Ovary (tissue), 3 donors: ENCODE data around the gene VIPR2.

Source experiments
- POLR2A ChIP-seq: fragments of 450-650 bp; IDR thresholded peaks from one replicate; pipeline ENCODE4 v1.6.1; 2017; ENCODE audit warnings: antibody characterized with exemption, mild to moderate bottlenecking, moderate library complexity
- TF ChIP-seq, protein P1 (sequence below), 3 donors: fragments of 450-650 bp in 2 of 3; fragments of 200-600 bp in 1 of 3; IDR thresholded peaks; one replicate each; pipeline versions ENCODE4 v1.5.1 to v1.8.0; 2016 to 2022; ENCODE audit warnings: antibody characterized with exemption in 3 of 3, mild to moderate bottlenecking in 1 of 3
- donor health status: DM: no; HTN: no; CAD: no.

DNA sequence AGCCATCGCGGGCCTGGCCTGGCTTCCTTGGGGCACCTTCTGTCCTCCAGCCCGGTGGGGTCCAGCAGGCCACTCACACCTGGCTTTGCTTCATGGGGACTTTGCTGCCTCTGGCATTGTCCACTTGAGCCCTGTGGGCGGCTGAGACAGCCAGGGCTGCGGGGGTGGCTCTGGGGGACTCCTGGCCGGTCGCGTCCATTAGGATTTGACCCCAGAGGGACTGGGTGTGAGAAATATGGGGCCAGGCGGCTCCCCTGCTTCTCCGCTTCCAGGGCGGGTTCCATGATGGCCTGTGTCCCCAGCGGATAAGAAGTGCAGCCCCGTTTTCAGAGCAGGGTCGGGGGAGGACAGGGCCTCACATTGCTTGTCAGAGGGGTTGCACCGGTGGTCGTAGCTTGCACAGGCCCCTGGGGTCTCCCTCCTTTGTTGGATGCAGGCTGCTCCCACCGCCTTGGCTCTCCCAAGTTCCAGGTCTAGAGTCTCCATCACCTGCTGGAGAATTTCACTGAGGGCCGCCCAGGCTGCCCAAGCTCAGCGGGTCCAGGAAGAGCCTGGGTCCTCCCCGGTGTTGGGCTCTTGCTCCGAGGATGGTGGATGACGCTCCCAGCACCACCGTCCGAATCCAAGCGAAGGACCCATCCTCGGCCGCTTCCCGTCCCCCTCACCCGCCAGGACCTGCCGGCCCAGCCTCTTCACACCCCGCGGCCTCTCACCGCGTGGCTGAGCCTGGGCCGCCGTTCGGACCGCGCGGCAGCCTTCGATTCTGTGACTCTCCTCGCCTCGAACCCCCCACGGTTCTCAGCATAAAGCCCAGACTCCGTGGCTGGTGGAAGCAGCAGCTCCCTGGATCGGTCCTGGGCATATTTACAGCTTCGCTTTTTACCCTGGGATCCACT, 148.2 kb downstream of the VIPR2 start:
- TF ChIP-seq, protein P1, sequence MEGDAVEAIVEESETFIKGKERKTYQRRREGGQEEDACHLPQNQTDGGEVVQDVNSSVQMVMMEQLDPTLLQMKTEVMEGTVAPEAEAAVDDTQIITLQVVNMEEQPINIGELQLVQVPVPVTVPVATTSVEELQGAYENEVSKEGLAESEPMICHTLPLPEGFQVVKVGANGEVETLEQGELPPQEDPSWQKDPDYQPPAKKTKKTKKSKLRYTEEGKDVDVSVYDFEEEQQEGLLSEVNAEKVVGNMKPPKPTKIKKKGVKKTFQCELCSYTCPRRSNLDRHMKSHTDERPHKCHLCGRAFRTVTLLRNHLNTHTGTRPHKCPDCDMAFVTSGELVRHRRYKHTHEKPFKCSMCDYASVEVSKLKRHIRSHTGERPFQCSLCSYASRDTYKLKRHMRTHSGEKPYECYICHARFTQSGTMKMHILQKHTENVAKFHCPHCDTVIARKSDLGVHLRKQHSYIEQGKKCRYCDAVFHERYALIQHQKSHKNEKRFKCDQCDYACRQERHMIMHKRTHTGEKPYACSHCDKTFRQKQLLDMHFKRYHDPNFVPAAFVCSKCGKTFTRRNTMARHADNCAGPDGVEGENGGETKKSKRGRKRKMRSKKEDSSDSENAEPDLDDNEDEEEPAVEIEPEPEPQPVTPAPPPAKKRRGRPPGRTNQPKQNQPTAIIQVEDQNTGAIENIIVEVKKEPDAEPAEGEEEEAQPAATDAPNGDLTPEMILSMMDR (IDR thresholded peaks at IDR 0.05), result no peak
- no peak for TF ChIP-seq POLR2A
